GM20431 (cell line): ENCODE results near the gene C3orf70.

Experiments used
- in situ Hi-C: fragments of 300-500 bp; cut with MseI, MboI; formaldehyde crosslinking; loops from one replicate; pipeline ENCODE4 v1.15.0; 2020; ENCODE audit warnings: low sequenced_read_pairs; ENCODE audit not compliant: unreplicated experiment

The C3orf70 gene

DNA sequence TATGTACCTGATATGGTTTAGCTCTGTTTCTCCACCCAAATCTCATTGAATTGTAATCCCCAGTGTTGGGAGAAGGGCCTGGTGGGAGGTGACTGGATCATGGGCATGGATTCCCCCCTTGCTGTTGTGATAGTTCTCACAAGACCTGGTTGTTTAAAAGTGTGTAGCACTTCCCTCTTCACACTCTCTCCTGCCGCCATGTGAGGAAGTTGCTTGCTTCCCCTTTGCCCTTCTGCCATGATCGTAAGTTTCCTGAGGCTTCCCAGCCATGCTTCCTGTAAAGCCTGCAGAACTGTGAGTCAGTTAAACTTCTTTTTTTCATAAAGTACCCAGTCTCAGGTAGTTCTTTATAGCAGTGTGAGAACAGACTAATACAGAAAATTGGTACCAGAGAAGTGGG, 93.1 kb downstream of the C3orf70 start:
- in situ Hi-C loops: no loop called here

DNA sequence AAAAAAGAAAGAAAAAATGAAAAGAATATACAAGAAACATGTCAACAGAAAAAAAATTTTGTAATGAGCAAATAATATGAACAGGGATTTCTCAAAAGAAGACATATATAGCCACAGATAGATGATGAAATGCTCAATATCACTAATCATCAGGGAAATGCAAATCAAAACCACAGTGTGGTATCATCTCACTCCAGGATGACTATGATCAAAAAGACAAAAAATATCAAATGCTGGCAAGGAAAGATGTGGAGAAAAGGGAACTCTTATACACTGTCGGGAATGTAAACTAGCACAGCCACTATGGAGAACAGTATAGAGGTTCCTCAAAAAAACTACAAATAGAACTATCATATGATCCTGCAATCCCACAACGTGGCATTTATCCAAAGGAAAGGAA, 94.1 kb downstream of the C3orf70 start:
- in situ Hi-C loops: no loop called here

DNA sequence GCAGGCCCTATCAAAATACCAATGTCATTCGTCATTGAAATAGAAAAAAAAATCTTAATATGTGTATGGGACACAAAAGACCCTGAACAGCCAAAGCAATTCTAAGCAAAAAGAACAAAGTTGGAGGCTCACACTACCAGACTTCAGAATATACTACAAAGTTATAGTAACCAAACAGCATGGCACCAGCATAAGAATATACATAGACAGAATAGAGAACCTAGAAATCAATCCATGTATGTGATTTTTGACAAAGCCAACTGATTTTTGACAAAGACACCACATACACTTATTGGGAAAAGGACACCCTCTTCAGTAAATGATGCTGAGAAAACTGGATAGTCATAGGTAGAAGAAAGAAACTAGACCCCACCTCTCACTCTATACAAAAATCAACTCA, 95.0 kb downstream of the C3orf70 start:
- in situ Hi-C loops: no loop called here

DNA sequence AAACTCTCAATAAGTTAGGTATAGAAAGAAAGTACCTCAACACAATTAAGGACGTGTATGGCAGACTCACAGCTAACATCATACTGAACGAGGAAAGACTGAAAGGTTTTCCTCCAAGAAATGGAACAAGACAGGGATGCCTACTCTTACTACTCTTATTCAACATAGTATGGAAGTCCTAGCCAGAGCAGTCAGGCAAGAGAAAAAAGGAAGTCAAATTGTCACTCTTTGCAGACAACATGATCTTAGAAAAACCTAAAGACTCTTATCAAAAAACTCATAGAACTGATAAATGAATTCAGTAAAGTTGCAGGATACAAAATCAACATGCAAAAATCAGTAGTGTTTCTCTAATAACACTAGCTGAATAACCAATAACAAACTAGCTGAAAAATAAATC, 96.0 kb downstream of the C3orf70 start:
- in situ Hi-C loops: no loop called here

DNA sequence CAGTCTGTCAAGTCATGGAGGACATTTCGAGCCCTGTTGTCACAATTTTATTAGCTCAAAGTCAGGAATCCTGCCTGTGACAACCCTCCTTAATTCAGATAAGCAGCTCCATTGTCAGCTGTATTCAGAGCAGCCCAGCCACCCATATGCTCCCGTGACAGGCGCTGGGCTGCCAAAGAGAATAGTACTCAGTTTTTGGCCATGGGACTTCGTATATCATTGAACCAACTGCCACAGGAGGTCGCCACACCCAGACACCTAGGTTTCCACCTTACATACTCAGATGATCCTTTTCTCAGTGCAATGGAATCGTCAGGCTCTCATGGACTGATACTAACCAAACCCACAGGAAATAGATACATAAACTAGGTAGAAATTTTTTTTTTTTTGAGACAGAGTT, 100.2 kb downstream of the C3orf70 start:
- in situ Hi-C loops: no loop called here

DNA sequence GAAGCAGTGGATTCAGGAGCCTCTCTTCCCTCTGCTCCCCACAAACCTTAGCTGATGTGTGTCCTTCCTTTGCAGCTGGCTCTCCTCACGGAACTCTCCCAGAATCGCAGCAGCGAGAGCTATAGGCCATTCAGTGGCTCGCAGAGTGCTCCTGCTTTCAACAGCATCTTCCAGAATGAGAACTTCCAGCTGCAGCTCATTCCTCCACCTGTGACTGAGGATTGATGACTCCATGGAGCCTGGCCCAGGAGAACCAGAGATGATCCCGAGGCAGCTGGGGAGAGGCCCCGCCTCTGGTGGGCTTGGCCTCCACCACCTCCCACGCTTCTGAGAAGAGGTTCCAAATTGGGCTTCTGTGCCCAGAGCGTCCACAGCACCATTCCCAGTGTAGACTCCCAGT, 101.1 kb downstream of the C3orf70 start:
- in situ Hi-C loops: no loop called here

DNA sequence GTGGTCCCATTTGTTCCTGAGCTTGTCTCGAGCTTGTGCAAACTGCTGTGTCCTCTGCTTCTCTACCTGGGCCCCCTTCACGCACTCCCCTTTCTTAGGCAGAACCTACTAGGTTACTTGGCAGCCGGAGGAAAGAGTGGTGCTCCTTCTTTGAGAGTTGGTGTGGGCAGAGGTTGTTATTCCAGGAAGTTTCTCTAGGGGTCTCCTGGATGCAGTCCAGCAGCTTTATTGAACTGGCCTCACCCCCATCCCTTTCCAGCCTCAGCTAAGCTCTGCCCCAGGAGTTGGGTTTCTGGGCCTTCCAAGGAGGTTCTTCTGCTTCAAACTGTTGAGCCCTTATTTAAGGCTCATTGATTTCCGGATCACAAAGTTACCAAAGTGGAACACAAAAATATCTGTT, 103.2 kb downstream of the C3orf70 start:
- in situ Hi-C loops: no loop called here

DNA sequence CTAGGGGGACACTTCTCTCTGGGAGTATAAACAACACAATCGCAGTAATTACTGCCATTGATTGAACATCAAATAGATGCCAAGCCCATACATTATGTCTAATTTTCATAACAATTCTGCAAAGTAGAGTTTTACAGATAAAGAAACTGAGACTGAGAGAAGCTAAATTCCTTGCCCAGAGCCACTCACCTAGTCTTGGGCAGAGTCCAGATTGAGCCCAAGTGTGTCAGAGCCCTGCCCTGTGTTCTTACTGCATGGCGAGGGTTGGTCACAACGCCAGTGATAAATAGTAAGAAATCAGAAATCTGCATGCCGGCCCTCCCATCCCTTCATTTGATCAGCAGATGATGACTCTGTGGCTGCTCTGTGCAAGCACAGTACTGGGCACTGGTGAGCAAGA, 106.3 kb downstream of the C3orf70 start:
- in situ Hi-C loops: no loop called here

DNA sequence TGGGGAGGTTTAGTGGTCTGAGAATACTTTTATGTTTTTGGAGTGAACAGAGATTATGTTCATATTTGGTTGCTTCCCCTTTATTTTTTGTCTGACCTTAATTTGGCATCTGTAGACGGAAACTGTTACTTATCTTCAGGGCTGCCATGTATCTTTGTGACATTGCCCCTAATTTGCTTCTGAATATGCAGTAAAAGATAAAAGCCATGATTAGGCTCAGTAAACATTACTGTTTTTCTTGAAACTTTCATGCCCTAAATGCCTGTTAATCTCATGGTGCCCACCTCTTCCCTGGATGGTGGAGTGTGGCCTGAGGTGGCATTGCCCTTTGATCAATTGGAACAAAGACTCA, 106.7 kb downstream of the C3orf70 start:
- in situ Hi-C loops: no loop called here

DNA sequence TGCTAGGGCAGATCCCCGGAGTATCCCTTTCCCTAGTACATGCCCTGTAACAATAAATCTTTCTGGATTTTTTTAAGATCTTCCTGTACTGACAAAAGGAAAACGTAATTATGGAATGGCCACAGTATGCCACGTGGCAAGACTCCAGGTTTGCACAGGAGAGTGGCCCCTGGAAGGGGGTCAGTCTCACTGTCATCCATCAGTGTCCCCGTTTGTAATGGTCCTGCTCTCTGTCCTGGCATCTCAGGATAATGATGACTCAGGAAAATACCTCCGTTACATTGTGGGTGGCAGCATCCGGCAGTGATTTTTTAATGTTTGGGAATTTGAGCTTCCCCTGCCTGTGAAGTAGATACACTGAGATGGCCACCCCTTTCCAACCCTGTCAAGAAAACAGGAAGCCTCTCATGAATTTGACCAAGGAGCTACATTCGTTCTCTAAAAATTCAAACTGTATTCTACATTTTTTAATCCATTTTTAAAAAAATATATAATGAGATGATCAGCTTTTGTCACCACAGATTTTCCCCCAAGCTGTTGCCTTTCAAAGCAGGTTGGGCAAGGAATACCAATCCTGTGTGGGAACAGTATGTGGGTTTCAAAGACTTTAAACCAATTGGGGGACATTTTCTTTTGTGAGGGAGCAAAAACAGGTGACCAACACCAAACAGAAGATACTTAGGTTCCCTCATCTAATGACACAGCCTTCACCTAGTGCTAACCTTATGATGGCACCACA, 110.4 kb downstream of the C3orf70 start:
- in situ Hi-C loops: no loop called here

DNA sequence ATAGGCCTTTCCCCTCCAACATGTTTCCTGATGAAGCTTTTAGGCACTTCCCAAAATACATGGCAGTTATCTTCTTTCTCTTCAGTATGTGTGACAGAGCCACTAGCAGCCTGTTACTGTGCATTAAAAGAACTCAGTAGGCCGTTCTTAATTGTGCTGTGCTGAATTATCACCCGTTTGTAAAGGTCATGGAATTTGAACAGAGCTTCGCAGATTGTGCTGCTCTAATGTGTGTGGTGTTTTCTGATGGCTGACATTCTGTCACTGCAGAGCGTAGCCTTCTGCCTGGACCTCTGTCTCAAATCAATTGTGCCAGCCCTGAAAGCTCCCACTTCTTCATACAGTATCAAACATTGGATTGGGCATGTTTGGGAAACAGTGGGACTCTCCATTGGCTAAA, 111.3 kb downstream of the C3orf70 start:
- in situ Hi-C loops: no loop called here

DNA sequence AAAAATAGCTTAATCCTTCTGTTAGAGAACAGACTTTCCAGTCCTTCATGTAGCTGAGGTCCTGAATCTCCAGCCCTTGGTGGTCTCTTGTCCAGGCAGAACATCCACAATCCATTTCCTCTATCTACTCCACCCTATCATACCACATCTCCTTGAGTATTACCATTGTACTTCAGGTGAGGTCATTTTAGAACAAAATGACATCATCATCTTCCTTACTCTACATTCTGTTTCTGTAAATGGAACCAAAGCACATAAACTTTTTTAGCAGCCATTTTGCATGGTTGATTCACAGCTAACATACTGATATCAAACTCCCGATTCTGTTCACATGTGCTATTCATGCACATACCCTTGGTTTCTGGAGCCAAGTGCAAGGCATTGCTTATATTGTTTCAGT, 112.4 kb downstream of the C3orf70 start:
- in situ Hi-C loops: no loop called here

DNA sequence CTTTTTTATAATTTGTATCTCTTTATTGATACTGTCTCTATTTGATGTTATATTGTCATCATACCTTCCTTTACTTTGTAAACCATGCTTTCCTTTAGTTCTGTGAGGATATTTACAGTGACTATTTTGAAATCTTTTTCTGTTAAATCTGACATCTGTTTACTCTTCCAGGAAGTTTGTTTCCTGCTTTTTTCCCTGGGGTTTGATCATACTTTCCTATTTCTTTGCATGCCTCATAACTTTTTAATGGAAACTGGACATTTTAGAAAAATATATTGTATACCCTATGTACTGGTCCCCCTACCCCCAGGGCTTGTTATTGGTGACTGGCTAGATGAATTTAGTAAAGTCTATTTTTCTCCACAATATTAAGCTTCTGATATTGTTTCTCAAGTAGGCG, 115.1 kb downstream of the C3orf70 start:
- in situ Hi-C loops: no loop called here

DNA sequence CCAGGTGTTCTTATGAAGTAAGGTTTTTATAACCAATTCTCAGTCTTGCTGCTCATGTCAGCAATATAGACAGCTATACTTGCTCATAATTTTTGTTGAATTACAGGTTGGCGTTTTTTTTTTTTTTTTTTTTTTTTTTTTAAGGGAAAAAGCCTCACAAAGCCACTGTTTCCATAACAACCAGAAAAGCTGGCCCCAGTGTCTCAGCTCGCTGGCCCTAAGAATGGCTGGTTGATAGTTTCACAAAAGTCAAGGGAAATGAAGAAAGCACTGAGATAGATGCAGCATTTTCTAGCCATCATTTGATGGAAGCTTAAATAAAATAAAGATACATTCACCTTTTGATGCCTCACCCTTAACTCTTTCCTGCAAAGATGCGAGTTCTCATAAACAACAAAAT, 121.9 kb downstream of the C3orf70 start:
- in situ Hi-C loops: no loop called here

DNA sequence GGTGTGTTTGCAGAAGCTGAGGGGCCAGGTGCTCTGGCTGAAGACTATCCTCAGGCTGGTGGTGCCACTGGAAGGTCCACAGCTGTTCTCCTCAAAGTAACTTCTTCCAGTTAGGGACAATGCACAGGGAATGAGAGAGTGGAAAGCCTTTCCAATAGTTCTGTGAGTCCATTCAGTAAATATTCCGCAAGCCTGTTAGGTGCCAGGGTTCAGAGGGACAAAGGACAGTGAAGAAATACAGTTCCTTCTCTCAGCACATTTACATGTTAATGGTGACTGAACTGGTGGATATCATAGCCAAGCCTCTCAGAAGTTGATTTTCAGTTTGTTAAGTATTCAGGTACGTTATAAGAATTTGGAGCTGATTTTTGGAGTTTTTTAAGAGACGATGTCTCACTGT, 122.5 kb downstream of the C3orf70 start:
- in situ Hi-C loops: no loop called here

DNA sequence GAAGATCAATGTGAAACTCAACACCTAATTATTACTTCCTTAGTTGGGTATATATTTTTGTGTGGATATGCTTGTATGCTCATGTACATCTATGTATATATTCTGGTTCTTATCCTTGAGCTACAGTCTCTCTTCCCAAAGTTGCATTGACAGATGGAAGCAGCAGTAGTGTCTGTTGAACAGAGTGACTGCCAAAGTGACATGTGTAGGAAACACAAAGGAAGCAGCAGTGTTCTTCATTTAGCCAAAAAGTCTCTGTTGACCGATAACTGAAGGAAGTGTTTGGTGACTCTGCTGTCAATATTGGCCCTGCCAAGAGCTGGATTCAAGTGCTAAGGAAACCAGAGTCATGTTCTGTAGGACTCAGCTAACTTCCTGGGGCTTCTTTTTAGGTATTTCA, 123.8 kb downstream of the C3orf70 start:
- in situ Hi-C loops: no loop called here

DNA sequence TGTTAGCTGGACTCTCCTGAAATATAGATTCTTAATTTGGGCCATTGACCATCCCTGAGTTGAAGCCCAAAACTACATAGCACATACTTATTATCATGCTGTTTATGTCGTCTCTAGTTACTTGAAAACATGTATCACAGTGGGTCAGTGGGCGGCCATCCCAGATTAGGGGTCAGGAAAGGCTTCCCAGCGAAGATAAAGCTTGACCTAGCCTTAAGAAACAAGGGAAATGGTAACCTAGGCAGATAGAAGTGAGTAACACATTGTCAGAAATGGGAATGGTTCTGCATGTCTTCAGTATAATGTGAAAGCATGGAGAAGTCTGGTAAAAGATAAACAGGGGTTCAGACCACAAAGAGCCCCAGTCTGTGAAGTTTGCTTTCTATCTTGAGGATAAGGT, 124.7 kb downstream of the C3orf70 start:
- in situ Hi-C loops: no loop called here
